NCI-H748 (cell line): ENCODE results near the gene BEND6.
"Not testable (repeated sequence)": the region's sequence is repeated elsewhere in the genome, so short reads cannot be mapped to it uniquely, and the experiment has no call there.

Experiments used
- DNase-seq: peaks from one replicate; lab custom pipeline; 2025; ENCODE audit not compliant: unreplicated experiment; lab: John Stamatoyannopoulos, UW

BEND6 gene

GRCh38 chr6:57026001-57026400, 71.1 kb downstream of the BEND6 start:
- DNase-seq: no peak

- no peak for DNase-seq
Observed at GRCh38 chr6:57027301-57027700, 72.4 kb downstream of the BEND6 start.

- DNase-seq: no peak
Observed at GRCh38 chr6:57029213-57029612, 74.3 kb downstream of the BEND6 start.

DNA sequence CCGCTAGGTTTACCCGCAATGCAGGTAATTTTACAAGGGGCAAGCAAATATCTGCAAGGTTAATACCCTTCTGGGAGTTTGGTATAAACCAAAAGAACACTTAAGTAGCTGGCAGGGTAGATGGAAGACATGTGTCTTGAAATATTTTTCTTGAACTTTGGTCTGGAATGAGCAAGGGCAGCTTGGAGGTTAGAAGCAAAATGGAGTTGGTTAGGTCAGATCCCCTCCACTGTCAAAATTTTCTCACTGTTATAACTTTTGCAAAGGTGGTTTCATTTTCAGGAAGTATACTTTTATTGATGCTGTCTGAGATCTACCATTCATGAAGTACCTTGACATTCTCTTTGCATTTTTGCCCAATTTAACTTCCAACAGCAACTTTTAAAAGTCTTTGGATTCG, 78.3 kb downstream of the BEND6 start:
- DNase-seq: no peak

DNA sequence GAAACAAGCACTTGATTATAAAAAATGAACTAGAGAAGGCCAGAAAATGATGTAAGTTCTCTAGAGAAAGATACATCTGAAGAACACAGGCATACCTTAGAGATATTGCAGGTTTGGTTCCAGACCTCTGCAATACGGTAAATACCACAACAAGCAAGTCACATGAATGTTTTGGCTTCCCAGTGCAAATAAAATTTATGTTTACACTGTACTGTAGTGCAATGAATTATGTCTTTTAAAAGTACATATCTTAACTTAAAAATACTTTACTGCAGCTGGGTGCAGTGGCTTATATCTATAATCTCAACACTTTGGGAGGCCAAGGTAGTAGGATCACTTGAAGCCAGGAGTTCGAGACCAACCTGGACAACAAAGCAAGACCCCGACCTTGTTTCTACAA, 80.6 kb downstream of the BEND6 start:
- no peak for DNase-seq

- DNase-seq: no peak
Observed at GRCh38 chr6:57038906-57039305, 84.0 kb downstream of the BEND6 start.

DNA sequence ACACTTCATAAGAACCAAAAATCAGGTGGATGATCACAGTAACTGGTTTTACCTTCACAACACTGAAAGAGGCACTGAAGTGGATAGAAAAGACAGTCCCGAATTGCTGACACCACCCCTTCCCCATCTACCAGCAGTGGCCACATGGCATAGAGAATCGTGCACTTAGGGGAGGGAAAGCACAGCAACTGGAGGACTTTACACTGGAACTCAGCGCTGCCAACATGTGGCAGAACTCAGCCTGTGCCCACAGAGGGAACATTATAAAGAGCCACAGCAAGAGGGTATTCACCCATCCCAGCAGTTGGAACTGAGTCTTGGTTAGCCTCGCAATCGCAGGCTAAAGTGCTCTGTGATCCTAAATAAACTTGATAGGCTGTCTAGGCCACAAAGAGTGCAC, 85.1 kb downstream of the BEND6 start:
- no peak for DNase-seq

DNA sequence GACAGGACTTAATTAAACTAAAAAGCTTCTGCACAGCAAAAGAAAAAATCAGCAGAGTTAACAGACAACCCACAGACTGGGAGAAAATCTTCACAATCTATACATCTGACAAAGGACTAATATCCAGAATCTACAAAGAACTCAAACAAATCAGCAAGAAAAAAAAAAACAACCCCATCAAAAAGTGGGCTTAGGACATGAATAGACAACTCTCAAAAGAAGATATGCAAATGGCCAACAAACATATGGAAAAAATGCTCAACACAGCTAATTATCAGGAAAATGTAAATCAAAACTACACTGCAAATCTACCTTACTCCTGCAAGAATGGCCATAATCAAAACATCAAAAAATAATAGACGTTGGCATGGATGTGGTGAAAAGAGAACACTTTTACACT, 89.2 kb downstream of the BEND6 start:
- DNase-seq: not testable (repeated sequence)

- no peak for DNase-seq
Observed at GRCh38 chr6:57044568-57044967, 89.7 kb downstream of the BEND6 start.

DNA sequence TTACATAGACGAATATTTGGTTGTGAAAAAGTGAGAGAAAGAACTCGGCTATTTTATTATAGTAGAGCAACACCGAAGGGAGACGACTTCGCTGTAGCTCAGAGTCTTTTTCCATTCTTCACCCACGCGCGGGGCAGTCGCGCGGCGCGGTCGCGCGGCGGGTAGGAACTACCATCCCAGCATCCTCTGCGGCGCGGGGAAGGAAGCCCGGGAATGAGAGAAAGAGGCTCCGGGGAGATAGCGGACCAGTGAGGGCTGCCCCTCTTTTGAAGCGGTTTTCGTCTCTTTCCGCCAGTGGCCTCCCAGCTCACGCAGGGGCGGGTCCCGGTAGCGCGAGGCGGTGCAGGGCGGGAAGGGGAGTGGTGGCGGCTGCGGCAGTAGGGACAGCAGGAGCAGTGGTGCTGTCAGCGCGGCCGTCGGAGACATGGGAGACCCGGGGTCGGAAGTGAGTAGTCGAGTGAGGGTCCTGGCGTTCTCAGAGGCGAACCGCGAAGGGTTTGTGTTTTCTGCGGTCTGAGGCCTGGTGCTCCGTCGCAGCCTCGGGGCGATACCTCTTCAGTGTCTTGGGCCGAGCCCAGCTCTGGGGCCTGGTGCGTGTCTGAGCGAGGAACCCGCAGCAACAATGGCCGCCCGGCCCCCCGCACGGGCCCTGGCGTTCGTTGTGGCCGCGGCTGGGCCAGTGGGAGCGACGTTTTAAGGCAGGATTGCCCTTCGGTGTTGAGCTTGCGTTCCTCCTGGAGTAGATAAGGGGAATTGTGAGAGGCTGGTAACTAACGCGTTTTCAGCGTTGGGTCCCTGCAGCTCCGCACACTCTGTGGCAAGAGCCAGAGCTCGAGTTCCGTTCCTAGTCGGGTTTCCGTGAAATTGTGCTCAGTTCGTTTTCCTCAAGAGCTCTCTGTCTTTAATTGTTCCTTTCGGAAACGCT, 91.7 kb downstream of the BEND6 start, which contains the start of gene KIAA1586:
TSS of gene KIAA1586 (plus strand) at position 362 of the 925 bp plus-strand sequence. CDS start at position 425, 63 bp downstream.
- peak; percentile 97 for DNase-seq

GRCh38 chr6:57047257-57047585, 92.3 kb downstream of the BEND6 start:
- DNase-seq: not testable (repeated sequence)

DNA sequence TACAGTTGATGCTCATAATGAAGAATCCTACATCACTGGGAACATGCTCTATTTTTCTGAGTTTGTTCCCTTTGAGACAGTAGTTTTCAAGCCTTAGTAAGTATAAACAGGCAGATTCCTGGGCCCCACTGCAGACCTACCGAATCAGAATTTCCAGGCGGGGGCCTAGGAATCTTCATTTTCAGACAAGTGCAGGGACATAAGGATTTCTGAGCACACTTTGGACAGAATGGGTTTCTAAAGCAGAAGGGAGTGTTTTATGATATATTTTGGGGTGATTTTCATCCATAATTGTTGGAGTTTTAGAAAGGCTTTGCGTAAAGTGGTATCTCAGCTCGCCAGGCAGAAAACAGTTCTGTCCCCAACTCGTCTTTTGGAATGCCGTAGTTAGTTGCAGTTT, 93.0 kb downstream of the BEND6 start:
- not testable (repeated sequence) for DNase-seq

GRCh38 chr6:57048577-57048976, 93.7 kb downstream of the BEND6 start:
- no peak for DNase-seq

DNA sequence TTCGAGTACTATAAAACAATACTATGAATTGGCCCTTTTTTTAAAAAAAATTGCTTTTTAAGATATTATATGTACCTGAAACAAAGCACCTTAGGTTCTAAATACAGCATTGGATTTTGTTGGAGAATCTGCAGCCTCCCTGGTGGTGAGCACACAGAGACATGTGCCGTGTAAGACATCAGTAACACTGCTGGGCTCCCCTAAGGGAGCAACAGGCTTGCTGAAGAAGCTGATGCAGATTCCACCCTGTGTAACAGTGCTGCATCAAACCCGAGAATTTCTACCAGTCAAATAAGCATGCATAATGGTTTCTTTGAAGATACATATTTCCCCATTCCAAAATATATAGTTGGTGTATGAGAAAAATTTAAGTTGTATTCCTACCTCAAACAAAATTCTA, 108.9 kb downstream of the BEND6 start:
- no peak for DNase-seq

DNA sequence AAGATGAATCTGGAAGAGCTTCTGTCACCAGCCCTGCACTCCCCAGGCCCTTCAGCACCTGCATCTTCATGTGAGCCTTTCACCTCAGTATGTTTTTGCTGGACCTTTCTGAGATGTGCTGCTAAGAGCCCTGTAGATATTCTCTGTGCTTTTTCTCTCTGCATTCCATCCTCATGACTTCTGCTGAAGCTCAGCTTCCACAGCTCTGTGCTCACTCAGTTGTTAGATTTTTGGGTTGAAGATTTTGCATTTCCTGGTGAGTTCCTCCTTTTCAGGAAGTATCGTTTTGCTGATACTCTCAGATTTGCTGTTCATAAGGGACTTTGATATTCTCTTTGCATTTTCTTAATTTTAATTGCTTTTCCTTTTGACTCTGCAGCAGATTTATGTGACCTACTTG, 109.9 kb downstream of the BEND6 start:
- no peak for DNase-seq

- no peak for DNase-seq
Observed at GRCh38 chr6:57068061-57068460, 113.2 kb downstream of the BEND6 start.

DNA sequence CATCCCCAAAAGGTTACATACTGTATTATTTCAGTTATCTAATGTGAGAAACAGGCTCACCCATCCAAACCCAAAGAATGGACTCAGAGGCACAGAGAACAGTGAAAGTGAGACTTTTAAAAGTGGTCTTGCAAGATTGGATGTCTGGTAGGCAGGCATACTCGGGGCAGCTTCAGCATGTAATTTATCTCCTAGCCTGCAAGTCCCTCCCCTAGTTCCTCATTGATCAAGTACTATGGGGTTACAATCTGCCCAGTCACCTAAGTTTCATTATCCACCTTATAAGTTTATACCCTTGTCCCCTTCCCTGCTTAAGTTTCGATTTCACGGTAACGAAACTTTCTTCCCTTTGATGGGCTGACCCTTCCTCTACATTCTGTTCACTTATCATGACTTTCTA, 114.3 kb downstream of the BEND6 start:
- no peak for DNase-seq

DNA sequence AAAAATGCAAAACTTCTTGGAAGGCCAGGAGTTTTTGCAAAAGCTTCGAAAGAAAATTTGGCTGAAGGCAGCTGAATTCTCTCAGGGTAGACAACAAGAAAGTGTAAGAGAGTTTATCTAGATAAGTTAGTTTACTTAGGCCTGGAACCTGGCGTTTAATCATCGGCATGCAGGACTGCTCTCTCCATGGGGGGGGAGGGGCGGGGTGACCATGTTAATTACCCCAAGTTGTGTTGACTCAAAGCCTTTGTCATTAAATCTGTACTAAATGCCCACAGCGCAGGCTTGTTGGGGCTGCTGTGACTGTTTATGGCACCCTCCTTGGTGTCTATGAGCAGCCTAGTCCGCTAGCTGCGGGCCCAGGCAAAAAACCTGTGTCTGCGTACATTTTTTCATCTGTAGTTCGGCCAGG, 115.0 kb downstream of the BEND6 start:
- DNase-seq: no peak

DNA sequence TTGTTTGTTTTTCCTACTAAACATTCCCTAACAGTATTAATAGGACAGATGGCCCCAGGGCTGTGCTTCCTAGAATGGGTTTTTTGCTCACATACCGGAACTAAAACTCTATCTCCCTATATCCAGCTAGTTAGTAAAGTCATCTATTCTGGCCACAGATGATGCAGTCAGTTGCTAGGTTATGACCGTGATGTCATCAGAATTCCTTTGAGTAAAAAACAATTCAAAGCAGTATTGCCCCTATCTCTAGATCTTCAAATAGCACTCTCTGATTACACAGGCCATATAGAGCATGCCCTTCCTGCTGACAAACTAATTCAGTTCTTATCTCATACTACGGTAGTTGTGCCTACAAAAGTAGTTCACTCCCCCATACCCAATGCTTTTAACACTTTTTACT, 117.2 kb downstream of the BEND6 start:
- no peak for DNase-seq

- DNase-seq: no peak
Observed at GRCh38 chr6:57074383-57074782, 119.5 kb downstream of the BEND6 start.

- no peak for DNase-seq
Observed at GRCh38 chr6:57075092-57075491, 120.2 kb downstream of the BEND6 start.
